Measurements from ENCODE around the gene ARID5B.

ARID5B gene

GRCh38 chr10:62113680-62114079 is 212.2 kb downstream of the ARID5B start:
- no peak for DNase-seq

- DNase-seq, result no peak
Observed at GRCh38 chr10:62115321-62115720, 213.8 kb downstream of the ARID5B start.

GRCh38 chr10:62115842-62116241 is 214.3 kb downstream of the ARID5B start:
- DNase-seq, result no peak

GRCh38 chr10:62116896-62117295 is 215.4 kb downstream of the ARID5B start:
- no peak for DNase-seq

GRCh38 chr10:62121187-62121530 is 219.7 kb downstream of the ARID5B start:
- DNase-seq, result no peak

GRCh38 chr10:62127975-62128374 is 226.5 kb downstream of the ARID5B start:
- DNase-seq, result no peak

GRCh38 chr10:62130948-62131347 is 229.4 kb downstream of the ARID5B start:
- DNase-seq, result no peak

- DNase-seq, result no peak
Observed at GRCh38 chr10:62131724-62132123, 230.2 kb downstream of the ARID5B start.

GRCh38 chr10:62133618-62134017 is 232.1 kb downstream of the ARID5B start:
- DNase-seq, result no peak

- no peak for DNase-seq
Observed at GRCh38 chr10:62136931-62137330, 235.4 kb downstream of the ARID5B start.

Data from DMS 273 treated with DMSO at 0.1 percent for 48 hours (cell line).